ENCODE data around the gene CHAF1A. TPM values are rescaled to one million over a fixed set of nuclear protein-coding genes. Genes with fewer than 3 reads are reported as not detected.

The CHAF1A gene
- total and polyA plus RNA-seq, 4 donors: 1.0 to 20.8 (median 2.5) TPM

DNA sequence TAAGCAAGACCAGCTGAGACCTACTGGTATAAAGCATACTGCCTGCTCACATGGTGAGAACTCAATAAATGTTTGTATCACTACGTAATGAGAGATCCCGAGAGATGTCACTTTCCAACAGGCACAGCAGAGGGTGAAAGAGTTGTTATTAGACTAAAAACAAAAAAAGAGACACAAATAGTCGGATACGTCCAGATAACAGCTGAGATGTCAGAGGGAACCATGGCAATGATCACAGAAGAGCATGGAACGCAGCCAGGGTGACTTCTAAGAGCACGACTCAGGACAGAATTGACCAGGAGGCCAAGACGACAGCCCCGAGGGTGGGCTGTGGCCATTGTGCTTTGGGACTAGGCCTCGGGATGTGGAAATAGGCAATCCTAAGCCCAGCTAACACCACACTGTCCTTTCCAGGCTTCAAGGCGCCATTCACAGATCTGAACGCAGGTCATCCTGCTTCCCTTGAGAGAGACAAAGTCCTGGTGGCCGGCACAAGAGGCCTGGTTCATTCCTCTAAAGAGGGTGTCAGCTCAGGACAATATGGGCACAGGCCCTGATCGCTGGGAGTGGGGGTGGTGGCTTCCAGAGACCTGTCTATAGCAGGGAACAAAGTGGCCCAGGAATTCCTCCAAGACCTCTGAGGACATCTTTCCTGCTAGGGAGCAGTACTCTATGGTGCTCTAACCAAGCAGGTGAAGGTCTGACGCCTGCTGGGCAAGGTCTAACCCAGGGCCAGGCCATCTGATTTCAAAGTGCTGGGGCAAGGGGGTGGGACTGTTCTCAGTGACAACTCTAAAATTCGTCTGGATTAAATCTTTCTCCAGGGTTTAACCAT is 5.3 kb upstream of the CHAF1A start:
- Histone ChIP-seq H3K36me3 (ENCODE audit: control insufficient read depth in 4 of 4, insufficient read depth in 3 of 4, low read depth in 1 of 4, low read length in 3 of 4) (peaks cover 0 to 5% (median 3%) of the 10 kb centered on the region in 4 donors), H3K9ac (ENCODE audit: low read depth in 1 of 2, low read length in 2 of 2) (no peak overlapping the region), H3K4me3 (ENCODE audit: low read depth in 1 of 3, low read length in 3 of 3) (no peak overlapping the region), H3K27ac (ENCODE audit: low read depth in 1 of 2, low read length in 2 of 2) (peak overlapping the region; percentile 53 to 61), H3K9me3 (ENCODE audit: control insufficient read depth in 4 of 4, low read length in 3 of 4) (no peaks in the 10 kb centered on the region), H3K27me3 (ENCODE audit: control insufficient read depth in 4 of 4, insufficient read depth in 4 of 4, low read length in 3 of 4) (no peaks in the 10 kb centered on the region), H3K4me1 (ENCODE audit: control insufficient read depth in 4 of 4, insufficient read depth in 4 of 4, low read length in 3 of 4) (peaks cover 5 to 58% (median 41%) of the 10 kb centered on the region in 4 donors)
- 42% methylated on average over 15 of the region's 15 CpGs for WGBS
- no peak for DNase-seq (ENCODE audit: low spot score)
- TF ChIP-seq NR2F2 (IDR thresholded peaks at IDR 0.05) (no peak), HNF4A (conservative IDR thresholded peaks at IDR 0.05) (peak; percentile 36 to 50)

DNA sequence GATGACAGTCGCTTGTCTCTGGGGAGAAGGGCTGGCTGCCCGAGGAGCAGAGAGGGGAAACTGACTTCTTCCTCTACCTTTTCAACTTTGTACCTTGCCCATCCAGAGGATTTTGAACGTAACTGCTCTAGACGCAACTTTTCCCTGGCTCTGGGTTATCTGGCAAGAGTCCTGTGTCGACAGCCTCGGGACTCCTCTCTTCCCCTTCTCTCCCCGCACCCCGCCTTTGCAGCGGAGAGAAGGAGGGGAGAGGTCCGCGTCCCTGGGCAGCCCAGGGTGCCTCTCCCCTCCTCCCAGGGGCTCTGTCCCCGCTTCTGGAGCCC is 2.7 kb upstream of the CHAF1A start:
- no peaks in the 10 kb centered on the region for H3K9me3 ChIP-seq (ENCODE audit: control insufficient read depth in 4 of 4, low read length in 3 of 4)
- peaks cover 0 to 5% (median 3%) of the 10 kb centered on the region in 4 donors for H3K36me3 ChIP-seq (ENCODE audit: control insufficient read depth in 4 of 4, insufficient read depth in 3 of 4, low read depth in 1 of 4, low read length in 3 of 4)
- peak overlapping the region; percentile 83 to 99 for H3K9ac ChIP-seq (ENCODE audit: low read depth in 1 of 2, low read length in 2 of 2)
- peak overlapping the region; percentile 96 to 99 for H3K27ac ChIP-seq (ENCODE audit: low read depth in 1 of 2, low read length in 2 of 2)
- peaks cover 4 to 54% (median 38%) of the 10 kb centered on the region in 4 donors for H3K4me1 ChIP-seq (ENCODE audit: control insufficient read depth in 4 of 4, insufficient read depth in 4 of 4, low read length in 3 of 4)
- TF ChIP-seq, protein P1, sequence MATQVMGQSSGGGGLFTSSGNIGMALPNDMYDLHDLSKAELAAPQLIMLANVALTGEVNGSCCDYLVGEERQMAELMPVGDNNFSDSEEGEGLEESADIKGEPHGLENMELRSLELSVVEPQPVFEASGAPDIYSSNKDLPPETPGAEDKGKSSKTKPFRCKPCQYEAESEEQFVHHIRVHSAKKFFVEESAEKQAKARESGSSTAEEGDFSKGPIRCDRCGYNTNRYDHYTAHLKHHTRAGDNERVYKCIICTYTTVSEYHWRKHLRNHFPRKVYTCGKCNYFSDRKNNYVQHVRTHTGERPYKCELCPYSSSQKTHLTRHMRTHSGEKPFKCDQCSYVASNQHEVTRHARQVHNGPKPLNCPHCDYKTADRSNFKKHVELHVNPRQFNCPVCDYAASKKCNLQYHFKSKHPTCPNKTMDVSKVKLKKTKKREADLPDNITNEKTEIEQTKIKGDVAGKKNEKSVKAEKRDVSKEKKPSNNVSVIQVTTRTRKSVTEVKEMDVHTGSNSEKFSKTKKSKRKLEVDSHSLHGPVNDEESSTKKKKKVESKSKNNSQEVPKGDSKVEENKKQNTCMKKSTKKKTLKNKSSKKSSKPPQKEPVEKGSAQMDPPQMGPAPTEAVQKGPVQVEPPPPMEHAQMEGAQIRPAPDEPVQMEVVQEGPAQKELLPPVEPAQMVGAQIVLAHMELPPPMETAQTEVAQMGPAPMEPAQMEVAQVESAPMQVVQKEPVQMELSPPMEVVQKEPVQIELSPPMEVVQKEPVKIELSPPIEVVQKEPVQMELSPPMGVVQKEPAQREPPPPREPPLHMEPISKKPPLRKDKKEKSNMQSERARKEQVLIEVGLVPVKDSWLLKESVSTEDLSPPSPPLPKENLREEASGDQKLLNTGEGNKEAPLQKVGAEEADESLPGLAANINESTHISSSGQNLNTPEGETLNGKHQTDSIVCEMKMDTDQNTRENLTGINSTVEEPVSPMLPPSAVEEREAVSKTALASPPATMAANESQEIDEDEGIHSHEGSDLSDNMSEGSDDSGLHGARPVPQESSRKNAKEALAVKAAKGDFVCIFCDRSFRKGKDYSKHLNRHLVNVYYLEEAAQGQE (IDR thresholded peaks at IDR 0.05): no peak
- no peak for TF ChIP-seq EGR1 (IDR thresholded peaks at IDR 0.05; ENCODE audit: low read depth in 2 of 2)
- TF ChIP-seq HNF4A (conservative IDR thresholded peaks at IDR 0.05): peak; percentile 47 to 67
- peak in 1 of 2 donors; percentile 23 for TF ChIP-seq RXRA (IDR thresholded peaks at IDR 0.05)
- TF ChIP-seq, protein P2, sequence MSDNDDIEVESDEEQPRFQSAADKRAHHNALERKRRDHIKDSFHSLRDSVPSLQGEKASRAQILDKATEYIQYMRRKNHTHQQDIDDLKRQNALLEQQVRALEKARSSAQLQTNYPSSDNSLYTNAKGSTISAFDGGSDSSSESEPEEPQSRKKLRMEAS (IDR thresholded peaks at IDR 0.05): no peak
- DNase-seq (ENCODE audit: low spot score): peak; percentile 60
- WGBS: under 1% methylated on average over 12 of the region's 12 CpGs
- no peaks in the 10 kb centered on the region for H3K27me3 ChIP-seq (ENCODE audit: control insufficient read depth in 4 of 4, insufficient read depth in 4 of 4, low read length in 3 of 4)
- peak overlapping the region; percentile 94 to 97 (median 97) for H3K4me3 ChIP-seq (ENCODE audit: low read depth in 1 of 3, low read length in 3 of 3)

DNA sequence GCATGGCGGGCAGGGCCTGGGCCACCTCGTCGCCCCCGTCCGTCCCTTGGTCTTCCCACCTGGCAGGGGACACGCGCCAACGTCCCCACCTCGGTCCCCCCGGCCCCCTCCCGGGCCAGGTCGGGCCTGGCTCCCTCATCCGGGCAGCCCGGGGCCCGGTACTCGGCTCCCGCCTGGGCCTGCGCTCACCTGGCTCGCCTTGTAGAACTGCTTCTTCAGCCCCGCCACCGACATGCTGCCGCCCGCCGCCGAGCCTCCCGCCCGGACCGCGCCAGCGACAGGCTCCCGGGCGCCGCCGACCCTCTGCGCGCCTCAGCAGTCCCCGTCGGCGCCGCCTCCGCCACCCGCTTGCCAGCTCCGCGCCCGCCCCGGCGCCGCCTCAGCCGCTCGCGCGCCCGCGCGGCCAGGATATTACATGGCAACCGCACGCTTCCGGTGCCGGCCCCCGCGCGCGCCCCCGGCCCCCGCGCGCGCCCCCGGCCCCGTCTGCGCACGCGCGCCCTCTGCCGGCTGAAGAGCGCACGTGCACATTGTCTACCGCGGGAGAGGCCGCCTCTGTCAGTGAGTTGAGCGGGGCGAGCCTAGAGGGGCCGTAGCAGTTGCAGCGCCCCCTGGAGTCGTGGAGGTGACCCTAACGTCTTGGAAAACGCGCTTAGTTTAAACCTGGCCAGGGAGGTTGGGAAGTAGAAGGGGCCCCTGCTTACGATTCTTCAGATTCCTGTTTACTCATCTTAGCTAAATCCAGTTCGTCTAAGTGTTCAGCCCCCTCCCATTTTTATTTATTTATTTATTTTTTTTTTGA is 2.1 kb upstream of the CHAF1A start, which contains the start of gene SH3GL1:
Gene SH3GL1 (minus strand): TSS at position 413 of the 802 bp plus-strand sequence. CDS start 179 bp downstream, at position 234.
- H3K4me3 ChIP-seq (ENCODE audit: low read depth in 1 of 3, low read length in 3 of 3): peak within 1 kb of the TSS; percentile 94 to 97 (median 97)
- H3K9ac ChIP-seq (ENCODE audit: low read depth in 1 of 2, low read length in 2 of 2): peak within 1 kb of the TSS; percentile 83 to 99
- H3K9me3 ChIP-seq (ENCODE audit: control insufficient read depth in 4 of 4, low read length in 3 of 4): no peaks in the 10 kb centered on the region
- under 1% methylated on average over 90 of the region's 90 CpGs for WGBS
- H3K4me1 ChIP-seq (ENCODE audit: control insufficient read depth in 4 of 4, insufficient read depth in 4 of 4, low read length in 3 of 4): peaks cover 3 to 49% (median 36%) of the 10 kb centered on the region in 4 donors
- no peaks in the 10 kb centered on the region for H3K27me3 ChIP-seq (ENCODE audit: control insufficient read depth in 4 of 4, insufficient read depth in 4 of 4, low read length in 3 of 4)
- peaks cover 0 to 1% (median under 1%) of the 10 kb centered on the region in 4 donors for H3K36me3 ChIP-seq (ENCODE audit: control insufficient read depth in 4 of 4, insufficient read depth in 3 of 4, low read depth in 1 of 4, low read length in 3 of 4)
- peak; percentile 96 for DNase-seq (ENCODE audit: low spot score)
- H3K27ac ChIP-seq (ENCODE audit: low read depth in 1 of 2, low read length in 2 of 2): peak within 1 kb of the TSS; percentile 96 to 99
- TF ChIP-seq, protein P1 (IDR thresholded peaks at IDR 0.05): peak; percentile 32
- TF ChIP-seq, protein P2 (IDR thresholded peaks at IDR 0.05): peak; percentile 64
- no peak for TF ChIP-seq YY1 (IDR thresholded peaks at IDR 0.05)
- TF ChIP-seq HNF4A (conservative IDR thresholded peaks at IDR 0.05): peak; percentile 25
- TF ChIP-seq EGR1 (IDR thresholded peaks at IDR 0.05; ENCODE audit: low read depth in 2 of 2): no peak
- TF ChIP-seq SP1 (IDR thresholded peaks at IDR 0.05): peak; percentile 60
- no peak for TF ChIP-seq TAF1 (conservative IDR thresholded peaks at IDR 0.05)
- TF ChIP-seq GABPA (IDR thresholded peaks at IDR 0.05 in 1 of 2, conservative IDR thresholded peaks at IDR 0.05 in 1 of 2): peak in 1 of 2 donors; percentile 41
- no peak for TF ChIP-seq FOXA1 (IDR thresholded peaks at IDR 0.05)
- TF ChIP-seq HNF4G (IDR thresholded peaks at IDR 0.05): no peak
- TF ChIP-seq, protein P3, sequence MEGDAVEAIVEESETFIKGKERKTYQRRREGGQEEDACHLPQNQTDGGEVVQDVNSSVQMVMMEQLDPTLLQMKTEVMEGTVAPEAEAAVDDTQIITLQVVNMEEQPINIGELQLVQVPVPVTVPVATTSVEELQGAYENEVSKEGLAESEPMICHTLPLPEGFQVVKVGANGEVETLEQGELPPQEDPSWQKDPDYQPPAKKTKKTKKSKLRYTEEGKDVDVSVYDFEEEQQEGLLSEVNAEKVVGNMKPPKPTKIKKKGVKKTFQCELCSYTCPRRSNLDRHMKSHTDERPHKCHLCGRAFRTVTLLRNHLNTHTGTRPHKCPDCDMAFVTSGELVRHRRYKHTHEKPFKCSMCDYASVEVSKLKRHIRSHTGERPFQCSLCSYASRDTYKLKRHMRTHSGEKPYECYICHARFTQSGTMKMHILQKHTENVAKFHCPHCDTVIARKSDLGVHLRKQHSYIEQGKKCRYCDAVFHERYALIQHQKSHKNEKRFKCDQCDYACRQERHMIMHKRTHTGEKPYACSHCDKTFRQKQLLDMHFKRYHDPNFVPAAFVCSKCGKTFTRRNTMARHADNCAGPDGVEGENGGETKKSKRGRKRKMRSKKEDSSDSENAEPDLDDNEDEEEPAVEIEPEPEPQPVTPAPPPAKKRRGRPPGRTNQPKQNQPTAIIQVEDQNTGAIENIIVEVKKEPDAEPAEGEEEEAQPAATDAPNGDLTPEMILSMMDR (IDR thresholded peaks at IDR 0.05; ENCODE audit: low read depth, low read length, missing input control): peak; percentile 99
- TF ChIP-seq FOXA2 (IDR thresholded peaks at IDR 0.05): no peak
- TF ChIP-seq RXRA (IDR thresholded peaks at IDR 0.05): peak; percentile 31 to 55
- no peak for TF ChIP-seq NR2F2 (IDR thresholded peaks at IDR 0.05)
